ENCODE measurements around the gene SPAST. TPM values are rescaled to one million over a fixed set of nuclear protein-coding genes. Genes with fewer than 3 reads are reported as not detected.

SPAST gene
- total and polyA plus RNA-seq, 2 of the 13 experiments (the other 11 are each of a cell fraction or from before 2014, with no cell fraction given): 11.5 to 40.4 TPM

- TF ChIP-seq SOX13 (IDR thresholded peaks at IDR 0.05) (peak; percentile 52; the same call in 1 of the 2 replicates), SOX13 (CRISPR knock-in tag; conservative IDR thresholded peaks at IDR 0.05 in 1 of 2, IDR thresholded peaks at IDR 0.05 in 1 of 2) (peak in 1 of 2 experiments; percentile 52; a peak in 2 of 4 replicates), ZNF703 (CRISPR knock-in tag; IDR thresholded peaks at IDR 0.05; ENCODE audit: borderline replicate concordance) (no peak), KLF9 (CRISPR knock-in tag; IDR thresholded peaks at IDR 0.05; ENCODE audit: low read depth) (peak; percentile 92; the same call in 1 of the 2 replicates), RCOR2 (CRISPR knock-in tag; IDR thresholded peaks at IDR 0.05) (peak; percentile 47; the same call in 1 of the 2 replicates), TMF1 (CRISPR knock-in tag; IDR thresholded peaks at IDR 0.05; ENCODE audit: low read depth) (peak; percentile 90), CEBPZ (IDR thresholded peaks at IDR 0.05; ENCODE audit: low read length) (no peak), ERF (CRISPR knock-in tag; IDR thresholded peaks at IDR 0.05) (peak; percentile 93), SOX5 (CRISPR knock-in tag; IDR thresholded peaks at IDR 0.05; ENCODE audit: borderline replicate concordance) (peak; percentile 56; the same call in 1 of the 2 replicates), LCORL (IDR thresholded peaks at IDR 0.05) (no peak), LCORL (CRISPR knock-in tag; IDR thresholded peaks at IDR 0.05) (no peak; the same call in 1 of the 2 replicates), JUN (CRISPR knock-in tag; IDR thresholded peaks at IDR 0.05) (no peak), HOMEZ (CRISPR knock-in tag; IDR thresholded peaks at IDR 0.05; ENCODE audit: low read depth) (no peak), DBP (CRISPR knock-in tag; IDR thresholded peaks at IDR 0.05; ENCODE audit: not compliant biosample characterization) (peak; percentile 81), ZNF44 (CRISPR knock-in tag; IDR thresholded peaks at IDR 0.05) (no peak; the same call in 1 of the 2 replicates), HMGXB3 (CRISPR knock-in tag; IDR thresholded peaks at IDR 0.05; ENCODE audit: borderline replicate concordance) (peak; percentile 48; the same call in 1 of the 2 replicates), NFATC3 (CRISPR knock-in tag; IDR thresholded peaks at IDR 0.05) (no peak)
These were observed 23.7 kb upstream of the SPAST start, which contains the start of gene DPY30 (continued) for GRCh38 chr2:32039447-32040219.

All from HepG2 (cell line).